Stimulated activated CD4-positive, alpha-beta T cell treated with anti-CD3 and anti-CD28 coated beads, TNF-alpha, amount 100 ng/mL, for 1 hour (primary cell): ENCODE results near the gene NUDCD2.

ENCODE experiments used
- DNase-seq, 3 donors: peaks; one replicate each; pipeline ENCODE4 v3.0.0-alpha.2; 2020; ENCODE audit warnings: low read depth in 3 of 3, low spot score in 1 of 3

The NUDCD2 gene, protein sequence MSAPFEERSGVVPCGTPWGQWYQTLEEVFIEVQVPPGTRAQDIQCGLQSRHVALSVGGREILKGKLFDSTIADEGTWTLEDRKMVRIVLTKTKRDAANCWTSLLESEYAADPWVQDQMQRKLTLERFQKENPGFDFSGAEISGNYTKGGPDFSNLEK

GRCh38 chr5:163459819-163460561 is at the start of gene NUDCD2:
TSS of gene NUDCD2 (minus strand) at chr5:163460102. CDS start at chr5:163460050, 52 bp downstream.
- peak; percentile 84 to 91 (median 87) for DNase-seq

GRCh38 chr5:163509291-163509951 is 49.5 kb upstream of the NUDCD2 start:
- no peak for DNase-seq

- DNase-seq, result no peak
Observed at GRCh38 chr5:163508753-163509152, 48.9 kb upstream of the NUDCD2 start.

GRCh38 chr5:163506726-163507125 is 46.8 kb upstream of the NUDCD2 start:
- no peak for DNase-seq

GRCh38 chr5:163506095-163506457 is 46.2 kb upstream of the NUDCD2 start:
- no peak for DNase-seq

GRCh38 chr5:163505368-163506094 is 45.6 kb upstream of the NUDCD2 start, which contains the start of gene MAT2B:
TSS of gene MAT2B (plus strand) at chr5:163505619. CDS start at chr5:163505687, 68 bp downstream.
- peak; percentile 84 to 90 (median 89) for DNase-seq

DNA sequence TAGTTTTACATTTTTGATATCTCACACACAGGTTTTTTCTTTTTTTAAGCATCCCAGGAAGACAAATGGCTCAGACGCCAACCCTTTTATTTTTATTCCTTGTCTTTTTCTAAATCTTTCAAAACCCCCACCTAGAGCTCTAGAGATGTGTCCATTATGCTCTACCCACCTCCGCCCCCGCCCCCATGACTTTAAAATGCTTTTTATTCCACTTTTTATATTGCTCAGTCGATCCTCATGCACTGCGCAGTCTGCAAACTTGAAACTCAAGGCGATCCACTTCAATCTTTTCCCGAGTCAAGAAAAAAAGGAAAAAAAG is 45.1 kb upstream of the NUDCD2 start:
- DNase-seq, result no peak

DNA sequence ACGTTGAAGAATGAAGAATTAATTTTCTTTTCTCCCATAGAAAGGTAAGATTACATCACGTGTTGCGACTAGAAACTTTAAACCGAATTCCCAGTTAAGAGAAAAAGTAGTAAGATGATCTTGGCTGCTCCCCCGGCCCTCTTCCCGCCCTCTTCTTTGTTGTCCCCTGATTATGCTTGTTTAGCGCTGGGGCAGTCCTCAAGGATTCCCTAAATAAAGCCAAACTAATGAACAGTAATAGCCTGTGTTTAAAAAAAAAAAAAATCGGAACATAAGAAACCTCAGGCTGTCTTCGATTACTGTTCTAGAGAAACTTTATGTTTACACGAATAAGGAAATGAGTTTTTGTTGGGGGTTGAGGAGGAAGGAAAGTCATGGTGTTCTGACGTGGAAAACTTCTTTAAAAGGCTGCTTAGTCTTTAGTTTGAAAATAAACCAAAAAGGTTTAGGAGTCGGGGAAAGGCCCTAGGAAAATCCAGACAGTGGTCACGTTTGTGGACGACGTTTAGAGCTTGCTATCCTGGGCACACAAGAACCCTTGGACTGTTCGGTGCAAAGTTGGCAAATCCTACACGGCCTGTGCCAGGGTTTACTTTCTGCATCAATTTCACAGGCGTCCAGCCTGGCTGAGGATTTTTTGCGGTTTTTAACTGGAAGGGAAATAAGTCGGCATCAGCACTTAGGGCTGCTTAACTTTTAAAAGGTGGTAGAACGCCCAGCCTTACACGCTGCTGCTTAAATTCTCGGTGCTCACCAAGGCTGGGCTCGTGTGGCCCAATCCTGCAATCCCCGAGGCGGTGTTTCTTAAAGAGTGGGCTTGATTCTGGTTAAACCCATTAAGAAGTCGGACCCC is 44.4 kb upstream of the NUDCD2 start:
- DNase-seq, result peak in 1 of 3 donors; percentile 20

GRCh38 chr5:163503106-163504078 is 43.5 kb upstream of the NUDCD2 start:
- DNase-seq, result peak in 1 of 3 donors; percentile 12

DNA sequence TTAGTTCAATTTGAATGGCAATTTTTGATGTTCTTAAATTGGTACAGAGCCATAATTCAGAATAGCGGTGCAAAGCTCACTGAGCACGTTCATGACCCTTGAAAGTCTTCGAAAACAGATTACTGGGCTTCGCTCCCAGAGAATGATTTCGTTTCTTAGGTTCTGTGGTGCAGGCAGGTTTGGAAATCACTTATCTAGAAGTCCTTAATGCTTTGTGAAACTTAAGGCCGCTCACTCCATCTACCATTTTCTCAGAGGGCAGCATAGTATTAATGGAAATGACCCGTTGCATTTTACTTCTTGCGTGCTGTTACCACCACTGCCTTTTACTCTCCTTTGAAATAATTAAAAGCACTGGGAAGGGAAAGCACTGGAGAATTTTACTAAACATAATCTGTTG is 42.6 kb upstream of the NUDCD2 start:
- no peak for DNase-seq

GRCh38 chr5:163498886-163499285 is 39.0 kb upstream of the NUDCD2 start:
- DNase-seq, result no peak

DNA sequence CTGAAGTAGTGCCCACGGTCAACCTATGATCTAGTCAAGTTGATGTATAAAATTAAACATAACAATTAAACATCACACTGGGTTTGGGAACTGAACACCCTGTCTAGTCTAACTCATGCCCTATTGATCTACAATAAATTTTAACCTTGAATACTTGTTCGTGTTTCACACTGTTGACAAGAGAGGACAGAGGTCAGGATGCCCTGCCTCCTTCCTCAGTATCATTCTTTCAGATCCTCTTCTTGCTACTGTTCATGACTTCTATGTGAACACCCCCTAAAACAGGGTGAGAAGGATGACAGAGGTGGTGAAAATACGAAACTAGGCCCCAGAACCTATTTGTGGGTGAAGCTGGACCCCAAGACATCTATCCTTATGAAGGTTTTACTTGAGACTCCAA is 37.4 kb upstream of the NUDCD2 start:
- DNase-seq, result no peak

DNA sequence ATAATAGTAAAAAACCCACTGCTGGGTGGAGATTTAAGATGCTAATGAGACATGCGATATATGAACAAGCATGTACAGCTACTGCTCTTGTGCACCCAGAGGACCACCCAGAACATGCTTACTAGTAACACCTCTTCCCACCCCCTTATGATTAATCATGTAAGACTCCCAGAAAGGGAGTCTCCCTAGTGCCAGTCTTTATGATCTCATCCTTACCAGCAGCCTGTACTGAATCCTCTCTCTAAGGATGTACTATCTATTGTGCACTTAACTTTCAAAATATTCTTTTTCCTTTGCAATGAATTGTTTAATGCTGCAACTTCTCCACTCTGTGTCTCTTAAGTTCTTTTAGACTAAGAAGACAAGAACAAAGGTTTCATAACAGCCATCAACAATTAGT is 36.4 kb upstream of the NUDCD2 start:
- DNase-seq, result no peak

DNA sequence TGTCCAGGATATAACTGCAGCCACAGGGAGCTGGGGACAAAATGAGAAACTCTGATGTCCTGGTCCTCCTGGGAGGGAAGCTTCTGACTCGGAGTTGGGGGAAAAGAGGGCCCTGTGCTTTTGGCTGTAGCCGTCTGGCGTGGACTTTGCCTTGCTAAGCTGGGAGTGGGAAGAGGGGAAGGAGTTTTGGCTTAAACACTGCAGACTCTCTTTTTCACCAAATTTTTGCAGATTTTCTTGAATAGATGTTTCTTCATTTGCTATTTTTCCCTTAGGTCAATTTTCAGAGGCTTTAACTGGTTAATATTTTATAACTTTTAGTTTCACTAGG is 29.8 kb upstream of the NUDCD2 start:
- no peak for DNase-seq

GRCh38 chr5:163489055-163489744 is 29.3 kb upstream of the NUDCD2 start:
- no peak for DNase-seq

- no peak for DNase-seq
Observed at GRCh38 chr5:163478982-163479271, 19.0 kb upstream of the NUDCD2 start.

GRCh38 chr5:163478126-163478981 is 18.5 kb upstream of the NUDCD2 start:
- no peak for DNase-seq

DNA sequence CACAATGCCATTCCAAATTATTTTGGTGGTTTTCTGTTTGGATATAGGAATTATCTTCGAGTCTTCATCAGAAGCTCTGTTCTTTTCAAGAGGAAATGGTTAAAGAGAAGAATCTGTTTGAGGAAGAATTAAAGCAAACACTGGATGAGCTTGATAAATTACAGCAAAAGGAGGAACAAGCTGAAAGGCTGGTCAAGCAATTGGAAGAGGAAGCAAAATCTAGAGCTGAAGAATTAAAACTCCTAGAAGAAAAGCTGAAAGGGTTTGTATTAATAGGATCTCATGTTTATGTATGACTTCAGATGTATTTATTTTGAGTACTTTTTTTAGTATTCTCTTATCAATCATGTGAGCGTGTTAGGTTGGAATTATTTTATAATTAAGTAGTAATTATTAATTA is 15.5 kb upstream of the NUDCD2 start:
- no peak for DNase-seq
